Aorta (tissue), 5 donors: ENCODE measurements around the gene SLC30A3. TPM values are rescaled to one million over a fixed set of nuclear protein-coding genes. Genes with fewer than 3 reads are reported as not detected.

Experiments
- ATAC-seq: fragments of 200-7000 bp; cut with Tn5 transposase; one replicate; pipeline ENCODE4 v1.9.1; 2022; ENCODE audit warnings: moderate library complexity; ENCODE audit not compliant: low FRiP score
- DNase-seq, 2 donors: peaks; one replicate each; pipeline ENCODE4 v3.0.0-alpha.2; 2020
- H3K27ac ChIP-seq, 2 donors: one replicate each; pipeline ENCODE4 v1.5.1; 2013; ENCODE audit warnings: low read length in 2 of 2, mild to moderate bottlenecking in 2 of 2, moderate library complexity in 2 of 2, control low read depth in 1 of 2, inconsistent platforms in 1 of 2, low read depth in 1 of 2
- H3K27me3 ChIP-seq, 2 donors: one replicate each; pipeline ENCODE4 v1.6.1; 2013; ENCODE audit warnings: control low read depth in 1 of 2, low read length in 1 of 2, mild to moderate bottlenecking in 1 of 2, moderate library complexity in 1 of 2; ENCODE audit not compliant: insufficient read depth in 2 of 2, control insufficient read depth in 1 of 2
- H3K36me3 ChIP-seq, 2 donors: one replicate each; pipeline ENCODE4 v1.6.1; 2013; ENCODE audit warnings: control low read depth in 1 of 2, low read length in 1 of 2, mild to moderate bottlenecking in 1 of 2; ENCODE audit not compliant: insufficient read depth in 2 of 2, control insufficient read depth in 1 of 2
- H3K4me1 ChIP-seq, 2 donors: one replicate each; pipeline ENCODE4 v1.6.1; 2013; ENCODE audit warnings: low read length in 2 of 2, control low read depth in 1 of 2, mild to moderate bottlenecking in 1 of 2, moderate library complexity in 1 of 2; ENCODE audit not compliant: insufficient read depth in 2 of 2, control insufficient read depth in 1 of 2
- H3K4me3 ChIP-seq, 2 donors: one replicate each; pipeline ENCODE4 v1.5.1; 2013; ENCODE audit warnings: low read length in 2 of 2, control low read depth in 1 of 2, mild to moderate bottlenecking in 1 of 2
- H3K9me3 ChIP-seq: one replicate; pipeline ENCODE4 v1.6.1; 2013; ENCODE audit warnings: mild to moderate bottlenecking, low read length; ENCODE audit not compliant: control insufficient read depth
- WGBS, 2 donors: extraction: QIAGEN DNeasy Blood & Tissue Kit; methylation state at CpG; one replicate each; pipeline ENCODE4 v1.1.7; 2013; 5-methylcytosine and 5-hydroxymethylcytosine counted together
- intact Hi-C, 2 donors: fragments of 100-400 bp; cut with DNase I; formaldehyde crosslinking; loops; one replicate each; pipeline versions ENCODE4 v1.14.2 to v1.15.0; 2022
- polyA plus RNA-seq, 2 donors: library from polyadenylated mRNA; stranded (reverse); fragments of 200-250 nt; gene quantifications; one replicate each; pipeline ENCODE4 v1.2.3, GENCODE V29; 2013
- total RNA-seq, 2 donors: library from RNA; stranded (reverse); fragmentation: NEBNext Ultra II Directional; extraction: Animal tissue kit (Norgen Biotek cat#: 25700); gene quantifications; one replicate each; pipeline ENCODE4 v1.2.1, GENCODE V29; 2021
- donor health status: healthy with polysubstance abuse.
- donor health status: Bipolar disorder and iron deficiency.
- donor health status: DM: no; HTN: no; CAD: no.
- donor health status: DM: no; HTN: no; CAD: no.
- donor health status: DM: yes; HTN: yes; CAD: no.

The SLC30A3 gene
- total and polyA plus RNA-seq, 4 donors, result 0.78 to 20.2 (median 2.9) TPM

DNA sequence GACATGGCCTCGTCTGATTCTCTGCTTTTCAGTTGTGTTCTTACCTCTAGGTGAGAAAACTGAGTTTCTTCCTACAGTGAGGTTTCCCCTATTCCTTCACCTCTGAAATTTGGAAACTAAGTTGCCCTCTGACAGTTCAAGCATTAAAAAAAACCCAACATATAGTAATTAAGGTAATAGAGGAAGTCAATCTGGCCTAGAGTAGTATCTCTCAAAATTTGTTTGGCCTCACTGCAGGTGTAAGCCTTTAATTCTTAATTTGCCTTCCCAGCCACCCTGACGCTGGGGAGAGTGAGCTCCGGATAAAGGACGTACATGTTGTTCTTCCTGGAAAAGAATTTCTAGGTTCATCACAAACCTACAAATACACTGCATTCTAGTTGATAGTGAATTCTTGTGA, 44.2 kb downstream of the SLC30A3 start:
- DNase-seq (peak in 1 of 2 donors; percentile 10), ATAC-seq (no peak)
- H3K27me3 ChIP-seq, result no peaks in the 10 kb centered on the region
- WGBS, 2 donors, result 84 to 88% methylated on average over 4 of the region's 4 CpGs
- no peak overlapping the region for H3K27ac ChIP-seq
- peaks cover 0 to 2% of the 10 kb centered on the region in 2 donors for H3K36me3 ChIP-seq
- intact Hi-C loops, result no loop called here
- no peaks in the 10 kb centered on the region for H3K9me3 ChIP-seq
- H3K4me1 ChIP-seq, result no peaks in the 10 kb centered on the region
- H3K4me3 ChIP-seq, result no peak overlapping the region

DNA sequence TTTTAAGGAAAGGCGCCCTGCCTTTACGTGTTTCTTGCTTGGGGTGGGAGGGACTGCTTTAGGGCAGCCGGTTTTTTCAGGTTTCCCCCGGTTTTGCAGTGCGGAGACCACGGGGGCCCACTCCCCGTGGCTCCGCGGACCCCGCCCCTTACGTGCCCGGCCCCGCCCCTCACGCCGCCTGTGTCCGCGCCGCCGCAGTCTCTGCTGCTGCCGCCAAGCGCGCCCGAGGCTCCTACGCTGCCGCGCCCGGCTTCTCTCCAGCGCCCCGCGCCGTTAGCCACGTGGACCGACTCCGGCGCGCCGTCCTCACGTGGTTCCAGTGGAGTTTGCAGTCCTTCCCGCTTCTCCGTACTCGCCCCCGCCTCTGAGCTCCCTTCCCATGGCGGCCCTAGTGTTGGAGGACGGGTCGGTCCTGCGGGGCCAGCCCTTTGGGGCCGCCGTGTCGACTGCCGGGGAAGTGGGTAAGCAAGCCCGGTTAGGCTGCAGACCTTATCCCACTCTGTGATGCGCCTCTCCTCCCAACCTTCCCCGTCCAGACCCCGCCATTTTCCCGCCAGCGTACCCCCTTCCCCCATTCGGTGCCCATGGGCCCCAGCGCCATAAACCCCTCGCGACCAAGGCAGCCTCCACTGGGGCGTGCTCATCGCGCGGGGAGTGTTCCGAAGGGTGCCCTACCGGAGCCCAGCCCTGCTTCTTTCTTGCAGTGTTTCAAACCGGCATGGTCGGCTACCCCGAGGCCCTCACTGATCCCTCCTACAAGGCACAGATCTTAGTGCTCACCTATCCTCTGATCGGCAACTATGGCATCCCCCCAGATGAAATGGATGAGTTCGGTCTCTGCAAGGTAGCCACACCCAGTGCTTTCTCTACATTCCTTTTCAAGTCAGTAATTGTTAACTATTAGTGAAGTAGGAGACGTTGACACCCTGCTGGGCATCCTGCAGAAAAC, 45.4 kb downstream of the SLC30A3 start, which contains the start of gene CAD:
Gene CAD (plus strand): TSS at position 197 of the 949 bp plus-strand sequence. CDS start 183 bp downstream, at position 380.
- H3K27ac ChIP-seq, result peak within 1 kb of the TSS in 1 of 2 donors; percentile 3
- H3K4me3 ChIP-seq, result peak within 1 kb of the TSS; percentile 50 to 58
- peak; percentile 95 for ATAC-seq
- peaks cover 0 to 2% of the 10 kb centered on the region in 2 donors for H3K36me3 ChIP-seq
- WGBS, 2 donors, result 1% methylated on average over 68 to 72 of the region's 72 CpGs
- no peaks in the 10 kb centered on the region for H3K27me3 ChIP-seq
- DNase-seq, result peak; percentile 93 to 96
- H3K4me1 ChIP-seq, result no peaks in the 10 kb centered on the region
- intact Hi-C loops, result no loop called here
- H3K9me3 ChIP-seq, result no peaks in the 10 kb centered on the region

DNA sequence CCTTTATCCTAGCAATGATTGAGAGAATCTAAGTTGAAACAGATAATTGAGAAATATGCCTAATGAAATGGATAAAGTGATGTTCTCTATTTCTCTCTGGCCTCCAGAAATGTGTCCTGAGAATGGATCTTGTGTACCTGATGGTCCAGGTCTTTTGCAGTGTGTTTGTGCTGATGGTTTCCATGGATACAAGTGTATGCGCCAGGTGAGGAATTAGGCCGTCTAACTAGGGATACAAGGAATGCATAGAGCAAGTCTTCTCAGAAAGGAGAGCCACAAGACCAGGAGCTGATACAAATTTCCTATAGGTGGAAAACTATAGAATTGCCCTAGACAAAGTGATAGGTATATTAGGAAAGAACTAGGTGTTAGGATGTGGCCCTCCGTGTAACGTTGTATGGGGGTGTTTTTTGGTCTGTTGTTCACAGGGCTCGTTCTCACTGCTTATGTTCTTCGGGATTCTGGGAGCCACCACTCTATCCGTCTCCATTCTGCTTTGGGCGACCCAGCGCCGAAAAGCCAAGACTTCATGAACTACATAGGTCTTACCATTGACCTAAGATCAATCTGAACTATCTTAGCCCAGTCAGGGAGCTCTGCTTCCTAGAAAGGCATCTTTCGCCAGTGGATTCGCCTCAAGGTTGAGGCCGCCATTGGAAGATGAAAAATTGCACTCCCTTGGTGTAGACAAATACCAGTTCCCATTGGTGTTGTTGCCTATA, 46.3 kb downstream of the SLC30A3 start:
- intact Hi-C loops, result no loop called here
- WGBS, 2 donors, result 80% methylated on average over 13 of the region's 13 CpGs
- H3K4me1 ChIP-seq, result no peaks in the 10 kb centered on the region
- DNase-seq, result no peak
- peak overlapping the region; percentile 23 to 50 for H3K4me3 ChIP-seq
- ATAC-seq, result no peak
- H3K27me3 ChIP-seq, result no peaks in the 10 kb centered on the region
- no peak overlapping the region for H3K27ac ChIP-seq
- H3K9me3 ChIP-seq, result no peaks in the 10 kb centered on the region
- H3K36me3 ChIP-seq, result peaks cover 0 to 2% of the 10 kb centered on the region in 2 donors

DNA sequence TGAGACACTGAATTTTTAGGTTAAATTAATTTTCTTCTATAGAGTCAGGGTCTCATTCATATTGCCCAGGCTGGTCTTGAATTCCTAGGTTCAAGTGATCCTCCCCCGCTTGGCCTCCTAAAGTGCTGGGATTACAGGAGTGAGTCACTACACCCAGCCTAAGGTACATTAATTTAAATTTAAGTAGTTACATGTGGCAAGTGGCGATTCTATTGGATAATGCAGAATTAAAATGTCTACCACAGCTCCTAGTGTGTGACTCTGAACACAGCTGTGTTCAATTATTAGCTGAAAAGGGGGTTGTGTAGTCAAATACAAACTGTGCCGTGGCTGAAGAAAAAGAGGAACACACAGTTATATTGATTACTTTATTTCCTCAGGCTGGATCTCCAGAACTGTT, 47.9 kb downstream of the SLC30A3 start:
- 94 to 96% methylated on average over 3 of the region's 3 CpGs for WGBS, 2 donors
- DNase-seq (no peak), ATAC-seq (no peak)
- intact Hi-C loops, result loop anchor here in 1 of 2 donors (5.0 kb wide), 1 partner anchor 83 kb away; the partner anchor contains the start of gene PREB
- Histone ChIP-seq H3K27ac (no peak overlapping the region), H3K9me3 (no peaks in the 10 kb centered on the region), H3K4me3 (no peak overlapping the region), H3K36me3 (no peaks in the 10 kb centered on the region), H3K27me3 (no peaks in the 10 kb centered on the region), H3K4me1 (no peaks in the 10 kb centered on the region)

DNA sequence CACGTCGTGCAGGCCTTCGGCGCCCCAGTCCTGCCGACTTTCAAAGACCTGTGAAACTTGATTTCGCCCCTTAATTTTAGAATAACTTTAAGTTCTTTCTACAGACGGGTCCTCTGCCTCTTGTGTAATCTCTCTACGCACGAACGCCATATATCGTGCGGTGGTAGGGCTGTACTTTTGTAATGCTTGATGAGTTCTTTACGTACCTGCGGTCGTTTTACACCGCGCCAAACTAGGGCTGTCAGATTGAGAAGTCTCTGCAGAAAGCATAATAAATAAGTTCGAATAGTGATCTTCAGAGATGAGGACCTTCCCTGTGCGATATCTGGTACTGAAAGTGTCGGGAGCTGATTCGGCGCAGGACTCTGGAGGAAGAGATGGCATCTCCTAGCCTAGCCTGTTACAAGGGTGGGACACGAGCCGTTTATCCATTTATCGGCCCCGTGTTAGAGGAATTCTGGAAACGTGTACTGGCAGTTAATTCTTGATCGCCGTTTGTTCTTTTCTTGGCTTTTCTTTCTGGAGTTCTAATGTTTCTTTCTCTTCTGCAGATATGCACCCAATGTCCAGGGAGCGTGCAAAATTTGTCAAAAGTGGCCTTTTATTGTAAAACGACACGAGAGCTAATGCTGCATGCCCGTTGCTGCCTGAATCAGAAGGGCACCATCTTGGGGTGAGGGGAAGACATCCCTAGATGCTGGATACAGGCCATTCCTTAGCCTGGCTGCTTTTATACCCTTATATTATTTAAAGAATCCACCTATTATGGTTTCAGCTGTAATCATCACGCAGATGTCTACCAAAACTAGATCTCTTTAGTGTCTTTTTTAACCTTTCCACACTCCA, 50.0 kb downstream of the SLC30A3 start:
- 5 to 6% methylated on average over 34 of the region's 34 CpGs for WGBS, 2 donors
- Histone ChIP-seq H3K4me1 (no peaks in the 10 kb centered on the region), H3K9me3 (no peaks in the 10 kb centered on the region), H3K4me3 (peak overlapping the region; percentile 63 to 83), H3K36me3 (peaks cover 0 to 2% of the 10 kb centered on the region in 2 donors), H3K27me3 (no peaks in the 10 kb centered on the region), H3K27ac (peak overlapping the region; percentile 65 to 97)
- no peak for DNase-seq
- peak; percentile 40 for ATAC-seq
- intact Hi-C loops, result loop anchor here in 1 of 2 donors (5.0 kb wide), 1 partner anchor 81 kb away; the partner anchor contains the start of gene PREB

DNA sequence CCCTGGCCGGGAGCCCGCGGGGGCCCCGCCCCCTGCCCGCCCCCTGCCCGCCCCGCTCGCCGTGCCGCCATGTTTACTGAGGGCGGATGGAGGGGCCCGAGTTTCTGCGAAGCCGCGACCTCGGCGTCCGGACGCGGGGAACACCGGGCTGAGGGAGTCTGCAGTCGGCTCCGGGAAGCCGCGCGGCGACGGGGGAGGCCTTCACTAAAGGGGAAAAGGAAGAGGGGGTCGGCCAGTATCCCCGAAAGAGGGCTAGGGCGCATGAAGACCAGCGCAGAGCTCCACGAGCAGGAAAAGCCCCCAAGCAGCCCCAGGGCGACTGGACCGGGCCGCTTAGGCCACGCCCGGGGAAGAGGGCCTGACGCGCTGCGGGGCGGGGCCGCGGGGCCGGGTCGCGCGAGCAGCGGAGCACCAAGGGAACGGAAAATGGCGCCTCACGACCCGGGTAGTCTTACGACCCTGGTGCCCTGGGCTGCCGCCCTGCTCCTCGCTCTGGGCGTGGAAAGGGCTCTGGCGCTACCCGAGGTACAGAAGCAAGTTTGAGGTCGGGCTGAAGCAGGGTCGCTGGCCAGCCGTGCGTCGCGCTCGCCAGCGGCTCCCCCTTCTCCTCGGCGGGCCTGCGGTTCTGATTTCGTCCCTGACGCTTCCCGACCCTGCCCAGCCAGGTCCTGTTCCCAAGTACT, 50.8 kb downstream of the SLC30A3 start, which contains the start of the genes ATRAID and SLC5A6:
Gene ATRAID (plus strand): TSS at position 99 of the 683 bp plus-strand sequence. CDS start 328 bp downstream, at position 427.
Gene SLC5A6 (minus strand): TSS at position 326 of the 683 bp plus-strand sequence. CDS start 4,618 bp downstream, outside the sequence.
- H3K4me1 ChIP-seq, result no peaks in the 10 kb centered on the region
- no peaks in the 10 kb centered on the region for H3K27me3 ChIP-seq
- peak within 1 kb of the TSS; percentile 63 to 83 for H3K4me3 ChIP-seq
- WGBS, 2 donors, result 1% methylated on average over 55 to 73 of the region's 73 CpGs
- H3K9me3 ChIP-seq, result no peaks in the 10 kb centered on the region
- DNase-seq (peak; percentile 93 to 96), ATAC-seq (peak; percentile 99)
- peaks cover 0 to 2% of the 10 kb centered on the region in 2 donors for H3K36me3 ChIP-seq
- intact Hi-C loops, result loop anchor here in 1 of 2 donors (5.0 kb wide), 1 partner anchor 80 kb away; the partner anchor contains the start of gene PREB
- H3K27ac ChIP-seq, result peak within 1 kb of the TSS; percentile 65 to 97

DNA sequence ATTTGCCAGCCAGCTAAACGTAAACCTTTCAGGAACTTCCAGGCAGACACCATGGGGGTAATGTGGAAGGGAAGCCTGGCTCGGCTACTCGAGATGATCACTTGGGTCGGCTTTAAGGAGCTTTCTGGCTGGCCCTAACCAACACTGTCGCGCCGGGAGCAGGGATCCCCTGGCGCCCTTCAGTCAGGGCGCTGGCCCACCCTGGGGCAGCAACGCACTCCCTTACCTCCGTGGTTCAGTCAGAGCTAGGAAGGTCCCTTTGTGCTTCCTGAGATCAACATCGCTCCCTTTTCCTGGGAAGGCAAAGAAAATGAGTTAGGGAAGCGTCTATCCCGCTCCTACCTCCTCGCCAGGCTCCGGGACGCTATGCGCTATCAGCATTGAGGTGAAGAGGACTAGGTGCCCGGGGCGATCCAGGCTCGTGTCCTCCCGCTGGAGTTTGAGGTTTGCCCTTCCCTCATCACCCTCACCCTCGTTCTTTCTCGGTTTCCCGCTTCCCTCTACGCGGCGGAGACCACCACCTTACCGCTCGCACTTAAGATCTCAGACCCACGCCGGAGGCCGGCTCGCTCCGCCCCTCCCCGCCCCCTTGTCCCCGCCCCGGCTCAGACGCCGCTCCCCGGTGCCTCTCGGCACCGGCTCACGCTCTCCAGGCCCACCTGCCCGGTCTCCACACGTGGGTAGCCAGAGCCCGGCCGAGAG, 51.5 kb downstream of the SLC30A3 start:
- H3K36me3 ChIP-seq, result peaks cover 2 to 3% of the 10 kb centered on the region in 2 donors
- H3K27me3 ChIP-seq, result no peaks in the 10 kb centered on the region
- H3K4me1 ChIP-seq, result no peaks in the 10 kb centered on the region
- intact Hi-C loops, result loop anchor here in 1 of 2 donors (5.0 kb wide), 1 partner anchor 79 kb away; the partner anchor contains the start of gene PREB
- H3K27ac ChIP-seq, result no peak overlapping the region
- no peaks in the 10 kb centered on the region for H3K9me3 ChIP-seq
- 4% methylated on average over 44 to 48 of the region's 48 CpGs for WGBS, 2 donors
- H3K4me3 ChIP-seq, result peak overlapping the region; percentile 63 to 66
- ATAC-seq, result peak; percentile 28
- no peak for DNase-seq
